D721Med (cell line): Measurements from ENCODE around the gene POLN.

Source experiments
- DNase-seq: peaks from one replicate; pipeline ENCODE4 v3.0.0; 2011; ENCODE audit warnings: low spot score; ENCODE audit not compliant: insufficient read length
- FAIRE-seq: peaks from 2 replicates; lab custom pipeline; 2011; peaks lifted over from hg19 to GRCh38; lab: Jason Lieb, UNC
- CTCF ChIP-seq: IDR thresholded peaks from 2 replicates; pipeline ENCODE4 v1.5.1; 2012; ENCODE audit warnings: mild to moderate bottlenecking, control low read depth; ENCODE audit not compliant: insufficient read depth; ENCODE audit errors: missing control alignments

Gene POLN

GRCh38 chr4:2179717-2180116, 62.2 kb downstream of the POLN start:
- TF ChIP-seq CTCF = no peak
- FAIRE-seq = no peak
- DNase-seq = no peak

GRCh38 chr4:2178986-2179385, 62.9 kb downstream of the POLN start:
- no peak for FAIRE-seq
- no peak for TF ChIP-seq CTCF

GRCh38 chr4:2177443-2178093, 64.4 kb downstream of the POLN start:
- TF ChIP-seq CTCF = no peak
- no peak for DNase-seq
- no peak for FAIRE-seq

More at GRCh38 chr4:2178986-2179385, 62.9 kb downstream of the POLN start:
- no peak for DNase-seq

GRCh38 chr4:2175990-2176698, 65.8 kb downstream of the POLN start:
- no peak for TF ChIP-seq CTCF
- FAIRE-seq (no peak), DNase-seq (no peak)

GRCh38 chr4:2174061-2174460, 67.9 kb downstream of the POLN start:
- TF ChIP-seq CTCF = no peak
- no peak for DNase-seq
- no peak for FAIRE-seq

- FAIRE-seq = no peak
- no peak for TF ChIP-seq CTCF
These were observed 69.2 kb downstream of the POLN start for GRCh38 chr4:2172627-2173231.

More at GRCh38 chr4:2172627-2173231, 69.2 kb downstream of the POLN start:
- no peak for DNase-seq
